GM19463 (cell line): Measurements from ENCODE around the gene IQCF6.
"Not testable (repeated sequence)": the region's sequence is repeated elsewhere in the genome, so short reads cannot be mapped to it uniquely, and the experiment has no call there.

Source experiments
- ATAC-seq: cut with Tn5 transposase; IDR thresholded peaks from one replicate; pipeline ENCODE4 v1.9.1; 2021; ENCODE audit warnings: mild to moderate bottlenecking, moderate library complexity; ENCODE audit not compliant: unreplicated experiment

IQCF6 gene

GRCh38 chr3:51779137-51779536 lies at the start of gene IQCF6:
Gene IQCF6 (minus strand): TSS chr3:51779237. CDS start chr3:51779224, 13 bp downstream.
- ATAC-seq = no peak

GRCh38 chr3:51828297-51828696 lies 49.3 kb upstream of the IQCF6 start:
- ATAC-seq = no peak

- no peak for ATAC-seq
Measured at GRCh38 chr3:51819709-51820406, 40.8 kb upstream of the IQCF6 start.

- no peak for ATAC-seq
Measured at GRCh38 chr3:51819151-51819550, 40.1 kb upstream of the IQCF6 start.

DNA sequence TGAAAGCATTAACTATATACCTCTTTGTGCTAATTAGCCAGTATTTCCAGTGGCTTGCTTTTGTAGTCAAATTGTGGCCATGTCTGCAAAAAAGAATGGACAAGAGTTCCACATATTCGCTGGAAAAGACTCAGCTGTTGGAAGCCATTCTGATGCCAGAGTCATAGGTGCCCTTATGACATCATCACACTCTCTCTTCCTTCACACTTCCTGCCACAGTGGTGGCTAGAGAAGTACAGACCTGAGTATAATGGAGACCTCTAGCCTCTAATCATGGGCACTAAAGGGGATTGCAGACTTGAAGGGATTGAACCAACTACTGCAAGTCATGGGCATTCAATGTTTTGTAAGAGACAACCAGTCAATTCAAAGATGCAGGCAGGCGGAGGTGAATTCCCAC lies 38.3 kb upstream of the IQCF6 start:
- no peak for ATAC-seq

DNA sequence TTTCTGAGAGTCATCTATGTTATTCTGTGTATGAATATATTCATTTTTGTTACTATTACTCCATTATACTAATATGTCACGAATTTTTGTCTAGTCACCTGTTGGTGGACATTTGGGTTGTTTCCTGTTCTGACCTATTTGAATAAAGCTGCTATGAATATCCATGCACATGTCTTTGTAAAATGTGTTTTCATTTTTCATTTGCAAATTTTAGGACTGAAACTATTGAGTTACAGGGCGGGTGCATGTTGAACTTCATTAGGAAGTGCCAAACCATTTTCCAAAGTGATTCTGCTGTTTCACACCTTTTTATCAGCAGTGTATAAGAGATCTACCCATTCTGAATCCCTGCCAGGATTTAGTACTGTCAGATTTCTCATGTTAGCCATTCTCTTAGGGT lies 37.7 kb upstream of the IQCF6 start:
- ATAC-seq = no peak

DNA sequence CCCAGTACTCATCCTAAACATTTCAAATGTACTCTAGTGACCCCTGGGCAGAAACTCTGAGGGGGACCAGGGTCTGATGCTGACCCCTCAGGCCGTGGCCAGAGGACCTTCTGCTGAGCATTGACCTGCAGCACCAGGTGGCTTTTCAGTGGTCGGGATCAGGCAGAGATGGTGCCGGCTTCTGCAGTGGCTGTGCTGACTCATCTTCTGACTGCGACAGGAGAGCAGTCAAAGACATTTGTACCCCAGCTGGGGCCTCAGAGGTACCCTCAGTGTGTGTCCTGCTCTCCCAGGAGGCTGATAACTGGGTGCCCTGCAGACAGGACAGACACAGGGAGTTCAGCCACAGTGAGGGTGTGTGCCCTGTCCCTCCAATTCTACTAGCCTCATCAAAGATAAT lies 36.6 kb upstream of the IQCF6 start:
- ATAC-seq = no peak

GRCh38 chr3:51814034-51814433 lies 35.0 kb upstream of the IQCF6 start:
- ATAC-seq = no peak

DNA sequence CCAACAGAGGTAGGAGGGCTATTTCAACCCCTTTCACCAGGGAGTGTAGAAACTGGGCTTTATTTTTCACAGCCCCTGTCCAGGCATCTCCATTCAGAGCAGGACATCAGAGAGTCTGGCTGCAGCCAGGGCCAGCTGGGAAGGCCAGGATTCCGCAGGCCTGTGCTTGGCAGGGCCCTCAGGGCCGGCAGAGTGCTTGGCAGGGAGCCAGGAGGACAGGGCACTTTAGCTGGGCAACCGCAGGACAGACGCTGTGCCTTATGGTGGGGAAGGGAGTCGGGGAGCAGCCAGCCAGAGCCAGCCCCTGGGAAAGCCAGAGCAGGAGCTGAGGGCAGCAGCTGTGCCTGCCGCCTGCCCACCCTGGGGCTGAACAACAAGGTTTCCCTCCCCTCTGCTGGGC lies 34.5 kb upstream of the IQCF6 start:
- ATAC-seq = no peak

GRCh38 chr3:51808934-51809333 lies 29.9 kb upstream of the IQCF6 start:
- ATAC-seq = no peak

- no peak for ATAC-seq
Measured at GRCh38 chr3:51802106-51802703, 23.2 kb upstream of the IQCF6 start.

- ATAC-seq = no peak
Measured at GRCh38 chr3:51800750-51801125, 21.7 kb upstream of the IQCF6 start.

DNA sequence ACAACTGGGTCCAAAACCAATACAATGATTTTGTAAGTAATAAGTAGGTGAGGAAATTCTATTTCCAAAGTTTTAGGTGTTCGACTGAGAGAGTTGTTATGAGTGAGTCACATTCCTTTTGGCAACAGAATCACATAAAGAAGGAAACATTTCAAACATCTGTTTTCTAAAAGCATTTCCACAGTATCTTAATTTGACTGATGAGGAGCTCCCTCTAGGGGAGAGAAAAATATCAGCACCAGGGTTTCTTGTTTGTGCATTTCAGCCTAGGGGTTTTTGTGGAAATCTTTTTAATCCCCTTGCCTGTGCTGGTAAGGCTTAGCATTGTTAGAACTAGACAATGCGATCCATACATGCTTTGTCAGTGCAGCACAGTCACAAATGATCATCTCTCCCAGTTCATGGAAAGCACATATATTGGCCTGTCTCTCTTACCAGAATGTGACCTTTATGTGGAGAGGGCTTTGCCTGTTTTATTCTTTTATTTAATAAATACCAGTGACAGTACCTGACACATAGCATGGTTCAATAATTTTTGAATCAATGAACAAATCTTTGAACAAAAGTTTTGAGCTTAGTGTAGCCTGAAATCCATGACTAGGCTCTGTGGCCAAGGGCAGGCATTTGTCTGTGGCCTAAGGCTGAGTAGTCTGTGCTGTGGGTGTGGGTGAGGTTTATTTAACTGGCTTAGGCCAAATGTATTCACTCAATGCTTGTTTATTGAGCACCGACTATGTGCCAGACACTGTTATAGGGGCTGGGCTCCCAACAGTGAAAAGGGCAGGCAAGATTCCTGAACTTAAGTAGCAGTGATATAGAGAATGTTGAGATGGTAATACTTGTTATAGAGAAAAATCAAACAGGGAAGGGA lies 21.1 kb upstream of the IQCF6 start:
- no peak for ATAC-seq

GRCh38 chr3:51798411-51798963 lies 19.4 kb upstream of the IQCF6 start:
- ATAC-seq = no peak

DNA sequence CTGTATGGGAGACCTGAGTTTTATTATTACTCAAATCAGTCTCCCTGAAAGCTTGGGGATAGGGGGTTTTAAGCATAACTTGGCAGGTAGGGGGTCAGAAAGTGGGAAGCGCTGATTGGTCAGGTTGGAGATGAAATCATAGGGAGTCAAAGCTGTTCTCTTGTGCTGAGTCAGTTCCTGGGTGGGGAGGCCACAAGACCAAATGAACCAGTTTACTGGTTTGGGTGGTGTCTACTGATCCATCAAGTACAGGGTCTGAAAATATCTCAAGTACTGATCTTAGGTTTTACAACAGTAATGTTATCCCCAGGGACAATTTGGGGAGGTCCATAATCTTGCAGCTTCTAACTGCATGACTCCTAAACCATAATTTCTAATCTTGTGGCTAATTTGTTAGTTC lies 17.8 kb upstream of the IQCF6 start:
- ATAC-seq = no peak

DNA sequence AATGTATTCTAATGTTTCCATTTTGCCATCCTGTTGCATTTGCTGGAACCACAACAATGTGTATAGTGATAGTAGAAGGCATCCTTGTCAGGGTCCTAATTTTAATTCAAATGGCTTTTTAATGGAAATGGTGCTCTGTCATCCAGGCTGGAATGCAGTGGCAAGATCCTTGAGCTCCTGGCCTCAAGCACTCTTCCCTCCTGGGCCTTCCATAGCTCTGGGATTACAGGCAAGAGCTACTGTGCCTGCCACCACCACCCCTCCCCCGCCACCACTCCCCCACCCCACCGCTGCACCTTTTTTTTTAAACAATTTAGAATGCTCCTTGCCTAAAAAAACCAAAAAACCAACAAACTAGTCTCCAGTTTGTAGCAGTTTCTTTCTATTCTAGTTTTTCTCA lies 15.2 kb upstream of the IQCF6 start:
- no peak for ATAC-seq

DNA sequence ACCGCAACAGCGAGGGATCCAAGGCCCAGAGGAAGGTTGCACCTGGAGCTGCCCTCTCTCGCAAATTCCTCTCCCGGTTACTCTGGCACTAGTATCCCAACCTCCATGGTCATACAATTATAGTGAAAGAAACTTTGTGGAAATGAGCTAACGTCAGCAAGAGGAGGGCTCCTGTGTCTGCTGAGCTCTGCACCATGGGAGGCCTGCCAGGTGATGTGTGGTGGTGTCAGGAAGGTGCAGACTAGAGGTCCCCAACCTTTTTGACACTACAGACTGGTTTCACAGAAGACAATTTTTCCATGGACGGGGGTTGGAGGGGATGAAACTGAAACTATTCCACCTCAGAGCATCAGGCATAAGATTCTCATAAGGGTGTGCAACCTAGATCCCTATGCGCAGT lies 13.2 kb upstream of the IQCF6 start:
- ATAC-seq = no peak

DNA sequence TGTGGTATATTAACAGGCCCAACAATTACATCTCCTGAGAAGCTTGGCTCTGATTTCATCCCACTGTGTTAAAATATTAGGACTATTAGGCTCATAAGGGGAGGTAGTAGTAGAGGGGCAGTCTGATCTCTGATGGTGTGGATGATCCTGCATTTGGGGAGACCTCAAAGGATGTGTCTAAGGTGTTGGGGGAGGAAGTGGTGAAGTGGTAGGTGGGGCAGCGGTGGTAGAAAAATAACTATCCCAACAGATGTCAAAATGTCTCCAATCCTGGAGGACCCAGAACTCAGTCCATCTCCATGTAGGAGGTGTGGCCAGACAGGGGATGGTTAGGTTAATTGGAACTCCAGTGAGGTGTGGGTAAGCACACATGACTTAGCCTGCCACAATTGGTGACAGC lies 10.4 kb upstream of the IQCF6 start:
- no peak for ATAC-seq

DNA sequence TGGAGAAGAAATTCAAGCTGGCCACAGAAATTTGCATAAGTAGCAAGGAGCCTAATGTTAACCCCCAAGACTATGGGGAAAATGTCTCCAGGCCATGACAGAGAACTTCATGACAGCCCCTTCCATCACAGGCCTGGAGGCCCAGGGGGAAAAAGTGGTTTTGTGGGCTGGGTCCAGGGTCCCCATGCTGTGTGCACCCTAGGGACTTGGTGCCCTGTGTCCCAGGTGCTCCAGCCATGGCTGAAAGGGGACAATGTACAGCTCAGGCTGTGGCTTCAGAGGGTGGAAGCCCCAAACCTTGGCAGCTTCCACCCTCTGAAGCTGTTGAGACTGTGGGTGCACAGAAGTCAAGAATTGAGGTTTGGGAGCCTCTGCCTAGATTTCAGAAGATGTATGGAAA lies 8.5 kb upstream of the IQCF6 start:
- ATAC-seq = not testable (repeated sequence)

DNA sequence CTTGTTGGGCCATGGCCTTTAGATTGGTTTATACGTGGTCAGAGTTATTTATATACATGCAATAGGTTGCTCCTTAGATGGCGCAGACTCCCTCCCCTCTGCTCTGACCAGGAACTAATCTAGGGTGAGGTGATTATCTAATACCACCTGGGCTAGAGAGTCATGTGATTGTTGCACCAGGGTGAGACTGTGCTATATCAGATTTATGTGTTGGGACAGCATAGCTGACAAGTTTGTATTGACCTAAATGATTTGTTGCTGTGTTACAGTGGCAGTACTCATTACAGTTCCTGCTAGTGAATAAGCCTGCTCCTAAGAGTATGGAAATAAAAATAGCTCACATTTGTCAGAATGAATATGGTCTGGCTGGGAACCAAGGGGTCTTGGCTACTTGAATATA lies 7.2 kb upstream of the IQCF6 start:
- no peak for ATAC-seq

GRCh38 chr3:51778554-51778953 lies 483 bp downstream of the IQCF6 start:
- ATAC-seq = no peak

DNA sequence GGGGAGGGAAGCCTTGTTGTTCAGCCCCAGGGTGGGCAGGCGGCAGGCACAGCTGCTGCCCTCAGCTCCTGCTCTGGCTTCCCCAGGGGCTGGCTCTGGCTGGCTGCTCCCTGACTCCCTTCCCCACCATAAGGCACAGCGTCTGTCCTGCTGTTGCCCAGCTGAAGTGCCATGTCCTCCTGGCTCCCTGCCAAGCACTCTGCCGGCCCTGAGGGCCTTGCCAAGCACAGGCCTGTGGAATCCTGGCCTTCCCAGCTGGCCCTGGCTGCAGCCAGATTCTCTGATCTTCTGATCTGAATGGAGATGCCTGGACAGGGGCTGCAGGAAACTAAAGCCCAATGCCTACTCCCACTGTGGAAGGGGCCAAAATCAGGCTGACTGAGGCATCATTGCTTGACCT lies 1.1 kb downstream of the IQCF6 start:
- no peak for ATAC-seq
